ENCODE measurements around the gene PRDM5. TPM values are rescaled to one million over a fixed set of nuclear protein-coding genes. Genes with fewer than 3 reads are reported as not detected.
"Not testable (repeated sequence)": the region's sequence is repeated elsewhere in the genome, so short reads cannot be mapped to it uniquely, and the experiment has no call there.

PRDM5 gene
- total and polyA plus RNA-seq, 2 donors from 2014 or later: 2.6 to 9.1 TPM

- H3K4me3 ChIP-seq (ENCODE audit: low read length in 3 of 3): no peak overlapping the region
- intact Hi-C loops (cut with DNase I): no loop called here
- no peaks in the 10 kb centered on the region for H3K27me3 ChIP-seq (ENCODE audit: control insufficient read depth, insufficient read depth, low read length)
- FAIRE-seq: no peak
- no peaks in the 10 kb centered on the region for H3K9me3 ChIP-seq (ENCODE audit: control insufficient read depth in 2 of 3, insufficient read depth in 1 of 3, low read length in 3 of 3)
- H3K36me3 ChIP-seq (ENCODE audit: control insufficient read depth in 2 of 3, insufficient read depth in 3 of 3, low read length in 3 of 3): no peaks in the 10 kb centered on the region
- no peak overlapping the region for H3K27ac ChIP-seq (ENCODE audit: low read depth in 2 of 2, low read length in 2 of 2)
- H3K9ac ChIP-seq (ENCODE audit: low read length in 3 of 3): no peak overlapping the region
- no peaks in the 10 kb centered on the region for H3K4me1 ChIP-seq (ENCODE audit: control insufficient read depth in 2 of 3, insufficient read depth in 2 of 3, low read depth in 1 of 3, low read length in 3 of 3)
- no peak for DNase-seq
- no peak for TF ChIP-seq CTCF (IDR thresholded peaks at IDR 0.05; ENCODE audit: borderline replicate concordance, extremely low read depth, insufficient read depth)
Observed at GRCh38 chr4:120653804-120654573, 268.5 kb downstream of the PRDM5 start.

- intact Hi-C loops (cut with DNase I); H3K4me3 ChIP-seq (ENCODE audit: low read length in 3 of 3); FAIRE-seq; H3K27ac ChIP-seq (ENCODE audit: low read depth in 2 of 2, low read length in 2 of 2); H3K9ac ChIP-seq (ENCODE audit: low read length in 3 of 3); DNase-seq; H3K27me3 ChIP-seq (ENCODE audit: control insufficient read depth, insufficient read depth, low read length); H3K36me3 ChIP-seq (ENCODE audit: control insufficient read depth in 2 of 3, insufficient read depth in 3 of 3, low read length in 3 of 3); H3K9me3 ChIP-seq (ENCODE audit: control insufficient read depth in 2 of 3, insufficient read depth in 1 of 3, low read length in 3 of 3); H3K4me1 ChIP-seq (ENCODE audit: control insufficient read depth in 2 of 3, insufficient read depth in 2 of 3, low read depth in 1 of 3, low read length in 3 of 3): not testable (repeated sequence)
Observed at GRCh38 chr4:120648336-120648735, 274.2 kb downstream of the PRDM5 start.

Other genes with a start within 250 kb of the PRDM5 start
- gene NDNF, start 149.8 kb upstream of the PRDM5 start, total RNA-seq: 1.6 TPM
- gene NDNF, start 149.8 kb upstream of the PRDM5 start, polyA plus RNA-seq (ENCODE audit: insufficient read depth, low read depth, low replicate concordance): 14.7 TPM
- gene TNIP3, start 241.6 kb upstream of the PRDM5 start, total RNA-seq: 0.63 TPM
- not detected for gene TNIP3, start 241.6 kb upstream of the PRDM5 start, polyA plus RNA-seq (ENCODE audit: insufficient read depth, low read depth, low replicate concordance)